Stimulated activated CD4-positive, alpha-beta T cell treated with anti-CD3 and anti-CD28 coated beads, Interleukin-1b, Interleukin-23, amount 100 ng/mL, for 4 hours (primary cell): ENCODE data around the gene C10orf95.

Experiments used
- DNase-seq, 2 donors: peaks; one replicate each; pipeline ENCODE4 v3.0.0-alpha.2; 2020; ENCODE audit warnings: low read depth in 2 of 2

The C10orf95 gene

DNA sequence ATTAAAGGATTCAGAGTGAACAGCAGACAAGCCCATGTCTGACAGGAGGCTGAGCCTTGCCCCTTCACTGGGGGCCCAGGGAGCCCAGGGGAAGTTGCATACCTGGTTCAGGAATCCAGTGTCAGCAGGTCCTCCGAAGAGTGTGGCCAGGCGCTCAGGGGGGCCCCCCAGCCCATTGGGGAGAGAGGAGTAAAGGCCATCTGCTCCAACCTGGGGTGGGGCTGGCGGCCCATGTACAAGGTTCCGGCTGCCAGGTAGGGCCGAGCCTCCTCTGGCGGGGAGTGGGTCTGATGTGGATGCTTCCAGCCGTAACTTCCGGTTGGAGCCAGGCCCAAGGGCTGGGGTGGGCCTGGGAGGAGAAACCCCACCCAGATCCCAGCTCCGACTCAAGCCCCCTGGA, 35.1 kb downstream of the C10orf95 start:
- DNase-seq = no peak

DNA sequence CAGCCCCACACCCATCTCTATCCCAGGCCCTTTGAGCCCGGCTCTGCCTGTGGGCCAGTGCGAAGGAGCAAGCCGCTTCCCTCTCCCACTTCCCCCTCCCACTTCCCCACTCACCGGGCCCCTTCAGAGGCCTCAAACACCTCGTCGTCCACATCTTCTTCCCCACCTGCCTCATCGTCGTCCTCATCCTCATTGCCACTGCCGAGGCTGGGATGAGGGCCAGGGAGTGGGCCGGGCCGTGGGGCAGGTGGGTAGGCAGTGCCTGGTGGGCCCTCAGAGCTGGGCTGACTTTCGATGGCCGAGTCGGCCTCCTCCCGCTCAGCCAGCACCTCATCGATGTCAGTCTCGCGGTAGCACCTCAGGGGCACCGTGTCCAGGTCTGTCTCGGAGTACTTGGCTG, 36.6 kb downstream of the C10orf95 start:
- no peak for DNase-seq

DNA sequence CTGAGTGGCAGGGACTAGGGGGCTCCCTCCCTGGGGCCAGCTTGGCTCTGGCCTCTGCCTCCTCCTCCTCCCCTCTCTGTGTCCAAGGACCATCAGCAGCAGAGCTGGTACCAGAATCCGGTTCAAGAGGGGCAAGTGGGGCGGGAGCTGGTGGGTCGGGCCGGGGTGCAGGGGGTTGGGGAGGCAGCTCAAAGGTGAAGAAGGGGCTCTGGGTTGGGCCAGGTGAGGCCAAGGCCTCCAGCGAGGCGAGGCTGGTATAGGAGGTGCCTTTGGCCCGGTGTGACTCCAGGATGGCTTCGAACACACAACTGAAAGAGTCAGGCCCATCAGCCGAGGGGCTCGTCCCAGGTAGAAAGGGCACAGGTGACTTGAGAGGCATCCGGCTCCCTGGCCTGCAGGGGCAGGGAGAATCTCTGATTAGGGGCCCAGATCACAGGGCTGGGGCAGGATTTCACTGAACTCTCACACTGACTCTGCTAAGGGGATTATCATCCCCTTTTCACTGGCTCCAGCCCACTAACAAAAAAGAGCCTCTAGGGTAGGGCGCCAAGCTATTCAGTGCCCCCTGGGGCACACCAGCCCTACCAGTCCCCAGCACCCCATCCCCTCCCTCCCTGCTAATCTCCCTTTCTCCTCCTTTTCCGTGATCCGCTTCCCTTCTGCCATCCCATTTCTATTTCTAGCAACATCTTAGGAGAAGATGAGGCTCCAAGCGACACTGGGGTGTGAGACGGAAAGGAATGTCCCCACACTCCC, 37.4 kb downstream of the C10orf95 start:
- no peak for DNase-seq

DNA sequence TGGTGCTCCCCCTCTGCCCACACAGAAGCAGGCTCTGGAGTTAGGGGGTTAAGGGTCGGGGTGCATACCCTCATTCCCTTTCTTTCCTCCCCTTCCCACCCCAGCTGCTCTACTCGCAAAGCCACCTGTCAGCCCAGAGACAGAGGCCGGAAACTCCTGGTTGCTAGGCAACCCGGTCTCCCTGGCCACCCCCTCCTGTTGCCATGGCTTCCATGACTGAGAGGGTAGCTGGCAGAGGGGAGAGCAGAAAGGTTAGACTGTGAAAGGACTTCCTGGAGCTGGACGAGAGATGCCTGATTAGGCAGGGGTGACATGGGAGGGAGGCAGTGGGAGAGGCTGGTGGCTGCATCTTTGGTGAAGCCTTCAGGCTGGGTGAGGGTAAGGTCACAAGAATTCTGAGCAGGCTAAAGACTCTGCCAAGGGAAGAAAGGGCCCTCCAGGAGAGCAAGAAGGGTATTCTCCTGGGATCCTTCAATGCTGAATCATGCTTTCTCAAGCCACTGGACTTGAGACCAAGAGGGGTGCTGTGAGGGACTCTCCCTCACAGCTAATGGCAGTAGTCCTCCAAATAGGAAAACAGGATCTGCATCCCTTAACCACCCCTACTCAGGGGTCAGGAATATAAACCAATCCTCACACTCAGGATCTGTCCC, 38.2 kb downstream of the C10orf95 start:
- DNase-seq = no peak

DNA sequence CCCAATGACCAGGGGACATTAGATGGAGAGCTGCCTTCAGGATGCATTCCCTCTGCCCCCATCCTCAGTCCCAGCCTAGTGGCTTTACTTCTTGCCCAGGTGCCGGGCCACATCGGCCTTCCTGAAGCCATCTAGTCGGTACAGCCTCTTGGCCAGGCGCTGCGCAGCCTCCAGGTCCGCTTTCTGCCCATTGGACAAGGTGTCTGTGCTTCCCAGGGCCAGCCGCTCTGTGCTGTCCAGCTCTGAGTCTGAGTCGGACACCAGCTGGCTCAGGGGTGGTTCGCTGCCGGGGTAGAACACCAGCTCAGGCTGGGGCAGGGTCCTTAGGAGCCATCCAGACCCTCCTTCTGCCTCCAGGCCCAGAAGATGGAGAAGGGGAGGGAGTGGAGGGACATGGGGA, 39.0 kb downstream of the C10orf95 start:
- DNase-seq = no peak

DNA sequence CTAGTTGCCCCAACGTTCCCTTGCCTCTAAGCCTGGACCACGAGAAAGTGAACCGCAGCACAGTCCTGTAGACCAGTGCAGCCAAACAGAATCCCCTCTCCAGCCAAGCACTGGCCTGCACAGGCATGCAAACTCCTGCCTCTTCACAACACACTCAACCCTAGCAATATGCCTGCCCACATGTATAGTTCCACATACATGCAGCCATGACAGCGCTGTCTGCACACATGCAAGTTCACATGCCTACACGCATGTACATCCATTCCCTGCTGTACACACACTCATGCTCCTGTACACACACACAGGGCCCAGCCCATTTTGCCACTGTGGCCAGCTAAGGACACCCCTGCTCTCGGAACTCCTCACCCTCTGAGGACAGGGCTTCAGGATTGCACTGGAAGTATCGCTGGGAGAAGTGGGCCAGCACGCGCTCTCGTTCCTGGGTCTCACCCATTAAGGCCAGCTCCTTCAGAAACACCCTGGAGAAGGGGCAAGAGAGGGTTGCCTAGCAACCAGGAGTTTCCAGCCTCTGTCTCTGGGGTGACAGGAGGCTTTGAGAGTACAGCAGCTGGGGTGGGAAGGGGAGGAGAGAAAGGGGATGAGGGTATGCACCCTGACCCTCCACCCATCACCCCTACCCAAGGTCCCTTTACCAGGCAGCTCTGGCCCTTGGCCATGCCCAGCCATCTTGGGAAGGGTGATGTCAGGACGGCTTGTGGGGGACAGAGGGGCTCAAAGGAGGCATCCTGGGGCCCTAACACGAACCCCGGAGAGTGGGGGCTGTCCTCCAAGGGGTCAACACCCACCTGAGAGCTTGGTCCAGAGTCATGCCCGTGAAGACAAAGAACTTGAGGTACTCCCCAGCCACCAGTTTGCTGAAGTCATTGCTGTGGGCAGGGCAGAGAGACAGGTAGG, 39.7 kb downstream of the C10orf95 start:
- no peak for DNase-seq

DNA sequence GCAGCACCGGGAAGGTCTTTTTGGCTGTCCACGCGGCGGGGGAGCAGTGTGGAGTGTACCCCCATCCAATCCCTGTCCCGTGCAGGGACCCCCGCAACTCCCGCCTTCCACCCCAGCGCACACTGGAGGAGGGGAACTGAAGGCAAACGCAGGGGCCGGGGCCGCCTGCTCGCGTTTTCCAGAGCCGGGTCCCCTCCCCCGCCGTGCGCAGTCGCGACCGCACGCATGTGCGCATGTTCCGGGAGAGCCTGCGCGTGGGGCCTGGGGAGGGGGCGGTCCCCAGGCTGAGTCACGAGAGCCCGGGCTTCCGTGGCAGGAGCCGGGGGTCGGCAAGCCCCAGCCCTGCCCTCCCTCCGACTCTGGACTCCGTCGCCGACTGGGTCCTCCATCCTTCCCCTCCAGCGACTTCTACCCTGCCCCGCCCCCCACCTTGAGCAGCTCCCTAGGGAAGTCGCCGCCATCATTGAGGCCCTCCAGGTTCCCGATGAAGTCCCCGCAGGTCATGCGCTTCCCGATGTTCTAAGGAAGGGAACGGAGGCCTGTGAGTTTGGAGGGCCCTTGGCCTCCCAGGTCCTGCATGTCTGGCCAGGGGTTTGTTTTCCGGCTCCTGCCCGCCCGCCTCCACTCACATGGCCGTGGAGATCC, 40.8 kb downstream of the C10orf95 start:
- DNase-seq = peak; percentile 64 to 71

DNA sequence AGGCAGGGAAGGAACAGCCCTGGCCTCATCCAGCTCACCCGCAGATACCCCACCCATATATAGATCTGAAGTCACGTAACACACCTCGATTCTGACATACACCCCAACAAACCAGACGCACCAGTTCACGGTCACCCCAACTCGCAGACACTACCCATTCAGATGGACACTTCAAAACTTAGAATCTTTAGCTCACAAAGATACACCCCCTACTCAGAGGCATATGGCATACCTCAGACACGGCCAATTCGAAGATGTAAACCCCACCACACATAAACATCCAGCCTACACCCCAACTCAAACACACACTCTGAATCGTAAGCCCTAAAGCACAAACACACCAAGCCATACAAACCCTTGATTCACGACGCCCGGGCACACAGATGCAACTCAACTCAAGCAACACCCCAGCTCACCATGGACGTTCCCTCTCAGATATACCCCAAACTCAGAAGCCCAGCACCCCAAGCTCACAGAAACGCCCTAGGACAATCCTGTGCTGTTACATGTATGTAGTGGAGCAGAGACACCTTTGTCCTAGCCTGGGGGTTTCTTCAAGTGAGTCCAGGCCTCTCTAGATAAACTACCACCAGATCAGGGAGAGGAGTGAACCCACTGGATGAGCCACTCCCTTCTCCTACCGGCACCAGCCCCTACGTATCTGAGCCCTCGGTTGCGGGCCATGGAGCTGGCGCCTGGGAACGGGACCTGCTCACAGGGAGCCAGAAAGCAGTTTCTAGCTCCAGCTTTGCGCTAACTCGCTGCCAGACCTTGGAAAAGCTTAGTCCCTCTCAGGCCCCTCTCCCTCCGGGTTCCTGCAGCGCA, 41.5 kb downstream of the C10orf95 start:
- no peak for DNase-seq

DNA sequence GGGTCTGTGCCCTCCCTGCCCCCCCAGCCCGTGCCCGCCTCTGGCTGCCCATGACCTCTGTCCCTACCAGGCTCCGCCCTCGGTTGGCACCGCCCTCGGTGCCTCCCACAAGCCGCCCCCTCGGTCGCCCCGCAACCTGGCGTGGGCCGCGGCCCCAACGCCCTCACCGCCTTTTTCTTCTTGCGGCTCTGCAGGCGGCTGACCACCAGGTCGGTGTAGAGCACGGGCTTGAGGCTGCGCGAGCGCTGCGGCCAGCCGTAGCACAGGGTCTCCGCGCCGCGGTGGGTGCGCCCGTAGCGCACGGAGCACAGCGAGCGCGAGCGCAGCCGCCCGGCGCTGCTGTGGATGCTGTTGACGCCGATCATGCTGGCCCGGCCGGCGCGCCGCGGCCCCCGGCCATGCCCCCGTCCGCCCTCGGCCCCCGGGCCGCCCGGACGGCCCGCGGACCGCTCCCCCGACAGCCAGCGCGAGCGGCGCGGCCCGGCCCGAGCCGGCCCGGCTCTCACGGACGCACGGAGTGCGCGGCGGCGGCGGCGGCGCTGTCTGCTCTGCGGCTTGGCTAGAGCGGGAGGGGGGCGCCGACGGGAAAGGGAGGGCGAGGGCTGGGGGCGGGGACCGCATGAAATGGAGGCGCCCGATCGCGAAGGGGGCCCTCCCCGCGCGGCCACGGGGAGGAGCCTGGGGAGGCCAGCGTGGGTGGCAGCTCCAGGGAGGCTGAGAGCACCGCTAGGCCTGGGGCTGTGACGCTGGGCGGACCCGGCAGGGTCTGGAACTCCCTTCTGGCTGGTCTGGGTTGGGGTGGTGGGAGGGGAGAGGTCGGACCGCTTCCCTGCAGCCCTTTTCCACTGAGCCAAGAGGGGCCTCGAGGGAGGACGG, 42.4 kb downstream of the C10orf95 start:
- peak; percentile 79 to 83 for DNase-seq

DNA sequence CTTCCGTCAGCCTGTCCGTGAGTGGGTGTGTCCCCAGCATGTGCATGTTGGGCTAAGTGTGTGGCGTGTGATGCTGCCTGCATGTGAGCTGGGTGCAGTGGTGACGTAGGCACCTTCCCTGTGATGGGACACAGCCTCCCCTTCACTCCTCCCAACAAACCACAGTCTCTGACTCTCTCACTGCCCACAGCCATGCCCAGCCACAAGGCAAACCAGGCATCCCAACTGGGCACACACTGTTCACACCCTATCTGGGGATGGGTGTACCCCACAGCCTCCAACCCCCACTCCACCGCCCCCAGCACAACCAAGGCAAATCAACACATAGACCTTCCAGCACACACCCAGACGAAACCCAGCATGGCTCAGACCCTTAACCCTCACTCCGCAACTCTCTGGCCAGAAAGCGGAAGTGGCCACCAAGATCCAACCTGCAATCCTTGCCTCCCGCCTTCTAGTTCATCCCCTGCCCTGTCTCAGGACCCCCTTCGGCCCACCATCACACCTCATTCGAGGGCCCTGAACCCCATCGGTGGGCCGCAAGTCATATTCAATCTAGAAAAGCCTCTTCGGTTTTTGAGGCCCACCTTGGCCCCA, 43.1 kb downstream of the C10orf95 start:
- DNase-seq = no peak

DNA sequence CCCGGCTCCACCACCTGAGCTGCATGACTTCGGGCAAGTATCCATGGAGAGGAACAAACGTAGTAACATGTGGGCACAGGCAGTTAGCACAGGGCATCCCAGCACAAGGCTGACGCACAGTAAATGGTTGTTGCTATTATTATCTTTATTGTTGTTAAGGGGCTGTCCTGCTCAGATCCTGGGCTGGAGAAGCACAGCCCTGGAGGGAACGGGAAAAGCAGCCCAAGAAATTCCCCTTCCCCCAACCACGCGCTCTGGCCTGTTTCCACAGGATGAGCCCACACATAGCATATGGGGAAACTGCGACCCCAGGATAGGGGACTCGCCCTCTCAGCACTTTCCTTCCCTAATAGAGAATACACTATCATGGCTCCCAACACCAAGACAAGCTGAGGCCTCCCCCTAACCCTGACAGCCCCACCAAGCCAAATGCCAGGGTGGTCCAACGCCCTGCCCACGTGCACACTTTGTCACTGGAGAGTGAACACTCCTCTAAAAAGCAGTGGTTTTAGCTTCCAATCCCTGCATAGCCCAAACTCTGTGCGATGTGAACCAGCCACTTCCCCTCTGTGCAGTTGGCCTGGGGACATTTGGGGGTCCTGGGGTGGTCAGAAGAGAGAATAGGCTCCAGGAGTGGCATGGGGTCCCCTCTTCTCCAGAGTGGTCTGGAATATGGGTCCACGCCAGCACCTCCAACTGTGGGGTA, 43.8 kb downstream of the C10orf95 start:
- no peak for DNase-seq

DNA sequence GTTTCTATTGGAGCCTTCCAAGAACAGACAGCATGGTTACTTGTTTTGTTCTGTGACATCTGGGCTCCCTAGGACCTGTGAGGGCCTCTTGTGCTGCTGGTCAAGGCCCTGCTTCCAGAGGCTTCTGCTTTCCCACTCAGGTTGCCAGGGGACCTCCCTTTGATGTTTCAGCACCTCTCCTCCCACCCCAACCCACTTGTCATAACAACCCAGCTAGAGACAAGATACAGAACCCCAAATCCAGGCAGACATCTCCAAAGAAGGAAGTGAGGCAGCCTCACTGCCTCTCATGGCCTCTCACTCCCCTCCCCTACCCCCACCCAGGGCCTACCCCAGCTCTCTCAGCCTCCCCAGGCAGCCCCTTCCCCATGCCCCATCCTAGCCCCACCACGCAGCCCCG, 44.5 kb downstream of the C10orf95 start:
- no peak for DNase-seq

DNA sequence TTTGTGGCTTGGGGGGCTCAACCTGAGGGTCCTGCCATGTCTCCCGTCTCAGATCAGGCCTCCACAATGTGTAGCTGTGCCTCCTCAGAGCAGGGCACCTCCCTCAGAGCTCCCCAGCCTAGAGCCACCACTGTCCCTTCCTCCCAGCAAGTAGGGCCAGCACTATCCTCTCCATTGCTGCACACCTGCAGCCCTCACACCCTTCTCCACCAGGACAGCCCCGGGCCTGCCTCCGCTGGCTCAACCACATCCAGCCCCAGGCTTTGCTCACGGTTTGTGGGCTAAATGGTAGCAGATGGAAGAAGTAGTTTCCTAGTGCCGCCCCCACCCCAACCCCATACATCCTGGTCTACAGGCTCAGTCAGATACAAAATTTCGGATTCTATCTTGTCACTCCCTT, 45.7 kb downstream of the C10orf95 start:
- DNase-seq = no peak

DNA sequence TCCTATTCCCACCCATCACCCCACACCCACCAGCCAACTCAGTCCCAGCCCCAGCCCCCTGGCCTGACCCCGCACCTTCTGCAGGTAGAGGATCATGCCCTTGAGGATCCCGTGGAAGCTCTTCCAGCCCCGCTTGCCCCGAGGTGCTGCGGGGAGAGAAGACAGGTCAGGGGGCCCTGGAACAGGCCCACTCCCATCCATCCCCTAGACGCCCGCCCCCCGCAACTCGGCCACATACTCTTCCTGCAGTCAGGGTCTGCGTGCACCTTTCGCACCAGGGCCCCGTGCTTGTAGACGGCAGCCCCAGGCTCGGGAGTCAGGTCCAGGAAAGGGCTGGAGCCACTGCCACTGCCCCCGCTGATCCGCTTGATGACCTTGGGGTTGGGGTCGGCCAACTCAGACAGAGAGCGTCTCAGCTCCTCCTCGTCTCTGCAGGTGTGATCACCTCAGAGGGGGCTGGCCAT, 46.2 kb downstream of the C10orf95 start:
- DNase-seq = no peak

DNA sequence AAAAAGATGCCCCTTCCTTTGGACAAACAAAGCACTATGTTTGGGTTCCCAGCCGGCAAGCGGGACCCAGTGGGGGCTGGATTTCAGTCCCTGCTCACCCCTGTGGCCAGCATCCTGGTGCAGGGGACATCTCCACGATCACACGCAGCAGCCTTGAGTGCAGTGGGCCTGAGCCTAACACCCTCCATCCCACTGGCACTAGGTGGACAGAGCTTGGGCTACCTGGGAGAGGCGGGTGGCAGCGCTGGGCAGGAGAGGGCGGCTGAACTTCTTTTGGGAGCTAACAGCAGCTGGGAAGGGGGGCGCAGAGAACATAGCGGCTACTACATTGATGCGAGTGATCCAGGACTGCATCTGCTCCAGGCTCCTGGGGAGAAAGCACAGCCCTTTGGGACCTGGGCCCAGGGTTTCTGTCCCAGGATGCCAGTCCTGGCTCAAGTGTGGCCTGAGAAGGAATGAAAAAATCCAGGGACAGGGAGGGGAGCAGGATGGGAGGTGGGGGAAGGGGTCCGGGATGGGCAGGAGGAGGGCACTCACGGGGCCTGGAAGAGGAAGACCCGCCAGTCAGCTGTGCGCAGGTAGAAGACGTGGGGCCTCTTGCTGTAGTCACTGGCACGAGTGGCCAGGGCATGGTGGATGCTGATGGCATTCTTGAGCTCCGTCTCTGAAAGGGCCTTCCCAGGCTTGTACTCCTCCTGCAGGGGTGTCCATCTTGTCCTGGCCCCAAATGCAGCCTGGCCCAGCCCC, 46.8 kb downstream of the C10orf95 start:
- no peak for DNase-seq

DNA sequence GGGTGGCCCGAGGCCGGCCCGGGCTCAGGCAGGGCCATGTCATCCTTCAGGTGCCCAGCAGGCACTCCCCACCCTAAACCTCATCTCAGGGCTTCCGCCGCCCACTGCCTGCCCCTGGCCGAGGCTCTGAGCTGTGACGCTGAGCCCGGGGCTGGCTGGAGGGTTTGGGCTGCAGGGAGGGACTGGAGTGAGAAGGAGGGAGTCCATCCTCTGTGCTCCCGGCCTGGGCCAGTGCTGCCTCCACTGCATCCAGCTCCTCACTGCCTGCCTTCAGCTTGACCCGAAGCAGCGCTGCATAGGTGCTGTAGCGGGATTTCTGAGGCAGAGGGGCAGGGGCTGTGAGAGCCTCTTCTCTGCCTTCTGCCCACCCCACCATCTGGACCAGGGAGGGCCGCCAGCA, 48.2 kb downstream of the C10orf95 start:
- no peak for DNase-seq

DNA sequence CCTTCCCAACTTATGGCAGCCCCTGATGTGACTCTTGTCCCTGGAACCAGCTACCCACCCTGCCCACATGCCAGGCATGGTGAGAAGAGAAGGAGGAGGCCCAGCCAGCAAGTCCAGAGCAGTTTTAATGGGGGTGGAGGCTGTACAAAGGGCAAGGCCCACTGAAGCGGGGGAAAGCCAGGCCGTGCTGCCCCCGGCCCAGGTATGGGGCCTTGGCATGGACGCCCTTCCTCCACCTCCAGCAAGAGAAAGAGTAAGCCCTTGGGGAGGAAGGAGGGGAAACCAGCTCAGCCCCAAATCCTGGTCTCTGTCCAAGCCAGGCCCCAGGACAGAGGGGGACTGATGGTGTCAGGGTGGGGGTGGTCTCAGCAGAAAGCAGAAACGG, 48.8 kb downstream of the C10orf95 start:
- no peak for DNase-seq
